NCI-H82 (cell line): ENCODE data around the gene TMA7.

Experiments
- DNase-seq: peaks from one replicate; lab custom pipeline; 2025; lab: John Stamatoyannopoulos, UW

TMA7 gene

DNA sequence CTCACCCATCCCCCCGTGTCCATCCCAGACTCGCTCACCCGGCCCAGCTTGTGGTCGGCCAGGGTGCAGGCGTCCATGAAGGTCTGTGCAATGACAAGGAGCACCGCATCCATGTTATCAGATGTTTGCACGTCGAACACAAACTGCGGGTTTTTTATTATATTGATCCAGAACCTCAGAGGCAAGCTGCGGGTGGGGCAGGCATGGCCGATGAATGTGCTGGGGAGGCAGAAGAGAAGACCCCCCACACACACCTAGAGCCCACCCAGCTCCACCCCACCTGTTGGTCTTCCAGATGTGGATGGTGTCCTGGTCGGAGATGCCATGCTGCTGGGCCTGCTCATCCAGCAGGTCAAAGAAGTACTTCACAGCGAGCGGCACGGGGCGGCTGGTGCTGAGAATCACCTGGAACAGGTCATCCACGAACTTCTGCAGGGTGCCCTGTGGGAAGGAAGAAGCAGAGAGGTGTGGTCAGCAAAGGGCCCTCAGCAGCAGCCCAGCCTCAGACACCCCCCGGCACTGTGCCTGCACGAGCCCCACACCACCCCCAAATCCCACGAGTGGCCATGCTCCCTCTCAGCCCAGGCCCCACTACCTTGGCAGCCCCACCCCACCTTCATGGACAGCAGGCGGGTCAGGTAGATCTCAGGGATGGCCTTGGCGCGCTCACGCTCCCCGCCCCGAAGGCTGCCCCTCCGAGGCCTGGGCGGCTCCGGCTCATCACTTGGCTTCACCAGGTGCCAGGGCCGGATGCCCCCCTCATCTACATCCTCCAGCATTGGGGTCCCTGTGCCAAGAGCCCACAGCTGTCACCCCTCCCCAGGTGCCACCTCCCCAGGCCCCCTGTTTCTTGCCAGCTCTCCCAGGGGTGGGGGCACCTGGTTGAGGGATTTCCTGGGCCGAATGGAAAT lies 30.5 kb upstream of the TMA7 start:
- DNase-seq, result no peak

DNA sequence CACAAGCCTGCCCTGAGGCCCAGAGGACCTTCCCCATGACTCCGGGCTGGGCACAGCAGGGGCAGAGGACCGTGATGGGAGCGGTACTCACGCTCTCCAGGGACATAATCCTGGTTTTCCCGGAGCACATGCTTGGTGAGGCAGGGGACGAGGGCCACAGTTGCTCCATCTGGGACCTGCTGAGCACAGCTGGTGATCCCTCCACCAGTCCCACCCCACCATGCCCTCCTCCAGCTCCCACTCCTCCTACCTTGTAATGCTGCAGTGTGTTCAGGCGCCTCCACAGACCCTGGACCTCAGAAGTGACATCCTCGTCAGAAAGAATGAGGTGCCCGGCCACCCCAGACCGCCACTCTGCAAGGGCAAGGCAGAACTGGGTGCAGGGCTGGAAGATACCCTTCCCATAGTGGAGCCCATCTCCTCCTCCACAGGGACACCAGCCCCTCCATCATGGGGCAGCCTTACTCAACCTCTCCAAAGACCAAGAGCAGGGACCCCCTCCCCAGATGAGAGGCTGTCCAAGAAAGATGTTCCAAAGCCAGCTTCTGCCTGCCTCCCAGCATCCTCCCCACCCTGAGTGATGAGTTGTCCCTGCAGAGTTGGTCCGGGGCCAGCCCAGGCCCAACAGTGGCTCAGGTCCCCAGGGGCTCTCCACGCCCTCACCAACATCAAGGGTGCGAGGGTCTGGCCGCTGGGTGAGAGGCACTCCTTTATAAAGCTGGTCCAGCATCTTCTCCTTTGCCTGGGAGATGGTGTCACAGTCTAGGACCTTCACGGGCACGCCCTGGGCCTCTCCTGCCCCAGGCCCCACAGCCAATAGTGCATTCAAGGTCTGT lies 29.6 kb upstream of the TMA7 start:
- DNase-seq, result no peak

DNA sequence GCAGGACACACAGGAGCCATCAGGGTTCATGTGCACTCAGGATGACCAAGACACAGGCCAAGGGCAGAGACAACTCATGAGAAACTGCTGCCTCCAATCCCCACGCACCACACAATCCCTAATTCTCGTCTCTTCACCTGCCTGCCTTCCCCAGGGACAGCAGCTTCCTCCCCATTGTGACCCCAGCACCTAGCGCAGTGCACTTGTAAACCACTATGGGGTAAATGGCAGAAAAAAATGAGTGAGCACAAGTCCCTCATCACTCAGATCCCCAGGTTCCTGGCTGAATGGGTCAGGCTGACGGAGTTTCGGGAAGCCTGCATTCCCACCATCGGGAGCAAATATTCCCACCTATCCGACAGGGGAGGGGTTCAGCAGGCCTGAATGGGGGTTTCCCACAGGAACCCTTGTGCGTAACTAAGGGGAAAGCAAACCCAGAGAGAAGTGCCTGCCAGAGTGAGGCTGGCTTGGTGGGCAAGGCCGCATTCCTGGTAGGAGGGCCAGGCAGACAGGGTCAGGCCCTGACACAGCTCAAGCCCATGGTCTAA lies 28.9 kb upstream of the TMA7 start:
- DNase-seq, result no peak

DNA sequence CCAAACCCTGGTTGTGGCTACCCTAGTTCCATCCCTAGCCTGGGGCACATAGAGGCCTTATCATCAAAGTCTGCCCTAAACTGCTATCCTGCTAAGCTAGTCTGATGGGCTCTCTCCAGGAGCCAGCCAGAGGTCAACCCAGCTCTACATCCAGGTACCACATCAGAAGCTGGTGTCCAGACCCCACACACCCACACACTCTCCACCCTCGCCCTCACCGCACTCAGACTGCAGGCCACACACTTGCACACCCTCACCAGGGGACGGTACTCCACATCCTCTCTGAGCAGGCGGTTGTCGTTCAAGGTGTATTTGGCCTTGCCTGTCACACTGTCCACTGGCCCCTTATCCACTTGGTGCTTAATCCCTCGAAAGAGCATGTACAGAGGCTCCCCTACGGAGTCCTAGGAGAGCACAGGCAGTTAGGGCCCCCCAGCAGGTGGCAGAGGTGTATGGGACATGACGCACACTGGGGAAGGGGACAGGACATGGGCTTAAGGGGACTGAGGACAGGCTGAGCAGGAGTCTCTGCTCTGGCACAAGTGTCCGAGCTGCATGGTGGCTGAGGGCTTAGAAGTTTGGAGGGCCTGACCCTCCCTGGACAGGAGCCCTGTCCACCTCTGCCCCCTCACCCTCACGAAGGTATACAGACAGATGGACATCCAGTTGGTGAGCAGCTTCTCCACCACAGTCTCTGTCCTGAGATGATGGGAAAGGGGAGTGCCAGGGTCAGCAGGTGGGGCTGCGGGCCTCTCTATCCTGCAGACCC lies 28.3 kb upstream of the TMA7 start:
- no peak for DNase-seq

DNA sequence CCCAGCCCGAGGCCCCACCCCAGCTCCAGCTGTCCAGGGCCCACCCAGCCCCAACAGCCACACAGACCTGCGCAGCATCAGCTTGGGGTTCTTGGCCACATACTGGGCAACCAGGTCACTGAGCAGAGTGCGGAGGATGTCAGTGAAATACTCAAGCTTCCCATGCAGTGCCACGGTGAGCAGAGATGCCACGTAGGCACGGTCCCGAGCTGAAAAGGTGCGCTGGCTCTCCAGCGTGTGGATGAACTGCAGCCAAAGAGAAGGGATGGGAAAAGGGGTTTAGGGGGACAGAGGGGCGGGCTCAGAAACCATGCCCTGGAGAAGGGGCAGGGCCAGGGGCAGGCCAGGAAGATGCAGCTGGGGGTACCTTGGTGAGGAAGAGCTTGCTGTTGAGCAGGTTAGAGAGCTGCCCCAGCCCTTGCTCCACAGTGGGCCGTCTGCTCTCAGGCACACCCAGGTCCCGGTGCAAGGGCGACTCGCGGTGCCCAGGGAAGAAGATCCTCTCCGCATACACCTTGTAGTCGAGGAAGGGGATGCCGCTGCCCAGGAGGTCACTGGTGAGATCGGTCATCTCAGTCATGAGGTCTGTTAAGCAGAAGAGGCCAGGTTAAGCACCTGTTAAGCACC lies 27.6 kb upstream of the TMA7 start:
- no peak for DNase-seq

DNA sequence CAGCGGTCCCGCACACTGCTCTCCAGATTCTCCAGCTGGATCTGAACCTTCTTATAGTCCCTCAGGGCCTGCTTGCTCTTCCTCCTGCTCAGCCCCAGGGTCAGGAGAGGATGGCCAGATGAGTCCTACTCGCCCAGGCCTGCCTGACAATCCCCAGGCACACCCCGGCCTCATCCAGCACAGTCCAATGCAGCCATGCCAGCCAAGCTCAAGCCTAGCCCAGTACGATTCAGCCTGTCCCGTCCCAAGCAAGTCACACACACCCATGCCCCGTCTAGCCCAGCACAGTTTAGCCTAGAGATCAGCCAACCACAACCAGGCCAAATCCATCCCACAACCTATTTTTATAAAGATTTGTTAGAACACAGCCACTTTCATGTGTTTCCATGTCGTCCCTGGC lies 27.0 kb upstream of the TMA7 start:
- no peak for DNase-seq

DNA sequence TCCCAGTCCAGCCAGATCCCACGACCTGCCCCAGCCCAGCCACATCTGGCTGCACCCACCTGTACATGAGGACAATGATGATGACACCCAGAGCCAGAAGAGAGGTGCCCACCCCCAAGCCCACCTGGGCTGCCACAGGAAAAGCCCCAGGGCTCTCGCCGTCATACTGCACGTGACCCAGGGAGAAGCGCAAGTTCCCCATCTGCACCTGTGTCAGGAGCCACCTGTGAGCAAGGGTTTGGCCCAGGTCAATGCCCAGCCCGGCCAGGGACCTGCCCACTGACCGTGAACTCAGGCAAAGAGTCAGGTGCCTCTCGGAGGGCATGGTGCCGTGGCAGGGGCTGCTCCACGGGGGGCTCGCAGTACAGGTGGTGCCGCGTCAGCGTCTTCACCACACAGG lies 26.4 kb upstream of the TMA7 start:
- DNase-seq, result no peak

DNA sequence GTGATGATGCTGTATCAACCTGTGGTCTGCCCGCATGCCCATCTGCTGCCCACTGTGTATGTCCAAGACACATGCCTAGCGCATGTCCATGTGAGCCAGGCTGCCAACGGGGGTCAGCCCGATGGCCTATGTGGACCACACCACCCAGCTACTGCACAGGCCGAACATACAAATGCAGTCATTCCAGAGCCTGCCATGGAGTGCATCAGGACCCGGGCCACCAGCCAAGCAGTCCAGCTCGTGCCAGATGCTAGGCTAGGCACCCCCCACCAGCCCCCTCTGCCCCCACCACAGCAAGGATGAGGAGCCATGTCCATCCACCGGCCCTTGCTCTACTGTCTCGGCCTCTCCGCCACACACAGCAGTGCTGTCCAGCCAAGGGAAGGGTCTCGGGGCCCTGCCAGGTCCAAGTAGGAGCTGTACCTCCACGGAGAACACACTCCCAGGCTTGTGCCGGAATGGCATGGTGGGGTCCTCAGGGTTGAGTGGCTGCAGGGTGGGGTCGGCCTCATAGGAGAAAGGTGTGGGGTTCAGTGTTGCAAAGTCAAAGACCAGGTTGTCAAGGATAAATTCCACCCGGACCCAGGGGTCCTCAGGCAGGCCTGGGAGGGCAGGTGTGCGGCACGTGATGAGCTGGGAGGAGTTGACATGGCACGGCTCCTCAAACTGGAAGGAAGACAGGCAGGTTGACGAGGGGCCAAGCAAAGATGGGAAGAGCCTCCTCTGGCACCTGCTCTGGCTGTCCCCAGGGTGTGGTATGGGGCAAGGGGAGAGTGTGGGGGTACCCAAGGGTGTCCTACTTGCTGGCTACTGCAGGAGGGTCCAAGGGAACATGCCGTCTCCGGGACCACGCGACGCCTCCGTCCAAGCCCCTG lies 25.4 kb upstream of the TMA7 start:
- DNase-seq, result no peak

DNA sequence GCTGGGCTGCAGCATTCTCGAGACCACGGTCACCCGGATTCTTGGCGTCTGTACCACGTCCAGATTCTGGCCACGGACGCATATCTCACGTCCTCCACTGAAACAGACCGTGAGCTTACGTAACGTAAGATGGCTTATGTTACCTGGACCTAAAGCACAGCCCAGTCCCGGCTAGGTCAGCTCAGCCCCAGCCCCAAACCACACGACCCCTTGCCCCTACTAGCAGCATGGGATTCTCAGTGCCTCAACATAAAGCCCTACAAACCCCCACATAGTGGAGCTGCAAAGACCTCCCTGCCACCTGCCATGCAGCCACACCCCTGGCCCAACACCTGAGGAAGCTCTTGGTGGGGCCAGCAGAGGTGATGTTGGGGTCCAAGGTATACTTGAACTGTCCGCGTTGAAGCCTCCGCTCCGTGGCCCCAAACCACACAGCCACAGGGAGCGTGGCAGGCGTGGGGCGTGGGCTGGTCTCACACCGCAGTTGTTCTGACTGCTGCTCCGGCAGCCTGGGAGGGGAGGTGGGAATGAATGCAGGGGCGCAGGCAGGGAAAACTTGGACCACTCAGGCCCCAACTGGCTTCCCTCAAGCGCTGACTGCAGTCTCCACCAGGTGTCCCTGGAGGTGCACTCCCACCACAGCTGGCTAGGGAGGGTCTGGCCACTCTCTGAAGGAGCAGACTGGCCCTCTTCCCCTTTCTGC lies 24.7 kb upstream of the TMA7 start:
- DNase-seq, result no peak

DNA sequence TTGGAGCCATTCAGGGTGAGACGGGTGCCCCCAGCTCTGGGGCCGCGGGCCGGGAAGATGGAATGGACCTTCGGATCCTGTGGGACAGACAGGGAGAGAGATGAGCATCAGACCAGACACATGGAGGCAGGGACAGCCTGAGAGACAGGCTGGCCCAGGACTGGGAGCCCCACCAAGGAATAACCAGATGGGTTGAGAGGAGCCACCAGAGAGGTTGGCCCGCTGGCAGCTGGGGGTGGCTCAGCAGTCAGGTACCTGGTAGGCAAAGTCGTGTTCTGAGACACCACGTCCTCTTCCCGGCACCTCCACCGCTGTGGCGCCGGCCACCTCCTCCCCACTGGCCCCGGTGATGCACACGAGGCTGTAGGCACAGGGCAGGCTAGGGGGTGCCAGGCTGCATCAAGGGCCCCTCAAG lies 24.0 kb upstream of the TMA7 start:
- DNase-seq, result no peak

DNA sequence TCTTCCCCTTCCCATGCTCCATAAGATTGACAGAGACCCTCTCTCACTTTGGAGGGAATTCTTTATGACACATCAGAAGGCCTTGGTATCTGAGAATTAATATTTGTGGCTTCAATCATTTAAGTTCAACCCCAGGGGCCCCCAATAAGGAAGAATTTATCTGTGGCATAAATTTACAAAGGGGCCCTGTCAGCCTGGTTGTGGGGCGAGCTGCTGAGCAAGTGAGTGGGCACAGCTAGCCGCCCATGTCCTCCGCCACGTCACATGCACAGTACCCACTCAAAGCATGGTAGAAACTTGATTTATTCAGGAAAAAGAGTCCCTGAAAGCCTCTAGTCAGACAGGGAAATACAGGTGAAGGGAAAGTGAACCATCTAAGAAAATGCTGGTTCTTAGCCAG lies 23.5 kb upstream of the TMA7 start:
- no peak for DNase-seq

DNA sequence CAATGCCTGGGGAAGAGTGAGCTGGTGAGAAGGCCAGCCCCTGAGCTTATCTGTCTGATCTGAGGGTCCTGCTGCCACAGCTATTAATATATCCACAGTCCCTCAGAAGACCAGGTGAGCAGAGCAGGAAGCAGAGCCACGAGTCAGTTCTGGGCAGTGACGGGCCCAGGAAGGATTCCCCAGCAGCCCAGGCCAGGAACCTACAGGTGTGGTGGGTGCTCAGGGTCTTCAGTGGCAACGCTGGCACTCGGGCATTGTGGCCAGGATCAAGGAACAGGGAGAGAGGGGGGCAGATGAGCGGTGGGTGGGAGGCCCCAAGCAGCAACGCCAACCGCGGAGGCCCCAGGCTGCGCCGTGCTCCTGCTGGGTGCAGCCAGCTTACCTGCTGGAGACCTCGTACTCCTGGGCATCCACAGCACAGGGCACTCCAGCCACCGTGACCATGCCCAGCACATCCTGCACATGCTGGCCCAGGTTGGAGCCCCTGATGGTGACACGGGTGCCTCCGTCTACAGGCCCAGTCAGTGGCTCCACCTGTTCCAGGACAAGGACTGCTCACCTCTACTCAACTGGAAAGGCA lies 22.4 kb upstream of the TMA7 start:
- DNase-seq, result no peak

DNA sequence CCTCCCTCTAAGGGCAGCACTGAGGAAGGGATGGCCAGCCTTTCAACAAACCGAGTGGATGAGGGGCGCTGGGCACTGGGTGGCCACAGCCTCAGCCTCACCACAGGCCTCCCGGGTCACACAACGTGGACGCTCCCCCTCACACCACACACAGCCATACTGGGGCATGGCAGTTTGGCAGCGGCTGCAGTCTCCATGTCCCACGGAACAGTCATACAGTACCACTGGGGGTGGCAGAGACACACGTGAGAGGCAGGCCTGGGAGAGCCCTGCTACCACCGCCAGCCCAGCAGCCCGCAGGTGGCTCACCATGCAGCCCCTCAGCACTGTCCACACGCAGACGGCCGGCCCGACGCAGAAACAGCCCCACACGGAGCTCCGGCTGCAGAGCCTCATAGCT lies 21.9 kb upstream of the TMA7 start:
- DNase-seq, result no peak

DNA sequence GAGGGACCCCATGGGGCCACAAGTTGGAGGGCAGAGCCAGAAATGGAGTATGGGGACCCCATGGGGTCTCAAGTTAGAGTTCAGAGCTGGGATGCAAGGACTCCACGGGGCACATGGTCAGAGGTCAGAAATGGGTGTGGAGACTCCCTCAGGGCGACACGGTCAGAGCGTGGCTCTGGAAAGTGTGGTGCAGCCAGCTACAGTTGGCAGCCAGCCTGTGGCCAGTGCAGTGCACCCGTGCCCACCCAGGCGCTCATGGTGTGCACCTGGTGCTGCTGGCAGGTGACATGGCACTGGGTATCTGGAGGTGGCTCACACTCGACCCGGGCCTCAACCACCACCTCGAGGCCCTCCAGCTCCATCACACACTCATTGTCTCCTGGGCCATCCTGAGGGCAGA lies 21.4 kb upstream of the TMA7 start:
- no peak for DNase-seq

DNA sequence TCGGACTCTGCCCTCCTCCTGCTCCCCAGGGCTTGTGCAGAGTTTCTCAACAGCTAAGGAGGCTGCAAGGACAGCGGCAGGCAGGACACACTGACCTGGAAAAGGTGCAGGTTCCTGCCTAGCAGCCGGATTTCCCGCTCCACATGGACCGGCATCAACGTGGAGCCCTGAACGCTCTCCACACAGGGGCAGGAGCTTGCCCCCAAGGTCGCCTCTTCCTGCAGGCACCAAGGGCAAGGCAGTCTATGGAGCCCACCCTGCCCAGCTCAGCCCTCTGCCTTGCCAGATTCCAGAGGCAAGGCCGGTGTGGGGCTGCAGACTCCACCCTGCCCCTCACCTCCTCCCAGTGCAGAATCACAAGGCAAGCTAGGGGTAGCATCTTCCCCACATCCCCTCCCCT lies 20.9 kb upstream of the TMA7 start:
- DNase-seq, result no peak

DNA sequence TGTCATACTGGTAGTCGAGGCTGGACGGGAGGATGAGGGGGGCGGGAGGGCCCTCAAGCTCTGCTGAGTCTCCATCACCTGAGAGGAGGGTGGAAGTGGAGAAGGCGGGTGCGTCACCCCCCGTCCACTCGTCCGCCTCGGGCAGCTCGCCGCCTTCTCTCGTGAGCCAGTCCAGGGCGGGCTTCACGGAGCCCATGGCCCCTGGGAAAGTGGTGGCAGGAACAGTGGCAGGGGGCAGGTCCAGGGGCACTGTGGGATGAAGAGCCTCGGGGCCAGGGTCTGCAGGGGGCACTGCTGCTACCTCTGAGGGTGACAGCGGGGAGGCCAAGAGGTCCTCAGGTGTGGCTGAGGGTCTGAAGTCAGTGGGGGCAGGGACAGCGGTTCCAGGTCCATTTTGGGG lies 20.5 kb upstream of the TMA7 start:
- DNase-seq, result no peak

DNA sequence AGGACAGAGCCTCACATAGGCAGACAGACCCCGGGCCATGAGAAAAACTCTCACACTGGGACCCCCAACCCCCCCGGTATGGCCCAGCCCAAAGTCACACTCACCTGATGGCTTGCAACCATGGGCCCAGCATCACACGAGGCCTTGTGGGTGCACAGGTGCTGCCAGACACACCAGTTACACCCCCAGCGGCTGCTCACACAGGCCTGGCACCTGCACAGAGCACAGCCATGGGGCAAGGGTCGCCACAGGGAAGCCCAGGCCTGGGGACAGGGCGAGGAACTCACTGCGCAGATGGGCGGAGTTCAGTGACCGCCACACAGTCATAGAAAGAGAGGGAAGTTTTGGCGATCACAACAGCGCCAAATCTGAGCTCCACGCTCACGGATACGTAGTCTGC lies 19.5 kb upstream of the TMA7 start:
- DNase-seq, result no peak

DNA sequence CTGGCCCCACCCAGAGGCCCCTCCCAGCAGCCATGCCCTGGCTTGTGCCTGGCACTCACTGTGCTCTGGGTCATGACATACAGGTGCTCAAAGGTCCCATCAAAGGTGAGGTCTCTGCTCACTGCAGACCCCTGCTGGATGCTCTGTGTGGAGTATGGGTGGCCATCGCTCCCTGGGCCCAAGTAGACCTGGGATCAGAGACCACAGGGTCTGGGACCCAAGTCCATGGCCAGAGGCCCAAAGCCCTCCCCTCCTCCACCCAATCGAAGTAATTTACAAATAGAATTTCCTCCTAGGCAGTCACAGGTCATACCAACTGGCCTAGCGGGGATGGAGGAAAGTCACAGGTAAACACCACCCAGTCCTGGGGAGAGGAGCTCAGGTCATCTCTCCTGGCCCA lies 17.8 kb upstream of the TMA7 start:
- DNase-seq, result no peak

DNA sequence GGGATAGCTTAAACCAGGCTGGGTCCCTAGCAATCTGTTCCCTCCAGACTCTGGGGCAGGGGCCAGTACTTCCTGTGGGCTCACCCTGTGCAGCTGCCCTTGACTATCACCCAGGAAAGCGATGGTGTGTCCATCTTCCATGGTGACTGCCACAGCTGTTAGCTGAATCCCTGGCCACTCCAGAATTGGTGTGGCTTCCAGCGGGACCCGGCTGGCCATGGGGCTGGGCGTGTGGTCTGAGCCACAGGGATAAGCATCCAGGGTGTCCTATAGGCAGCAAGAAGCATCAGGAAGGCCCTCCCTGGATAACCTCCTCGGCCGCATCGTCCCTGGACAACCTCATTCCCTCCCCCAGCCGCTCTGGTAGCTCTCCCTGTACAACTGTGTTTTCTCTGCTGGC lies 17.4 kb upstream of the TMA7 start:
- no peak for DNase-seq
